Endodermal cell (in vitro differentiated cells): ENCODE results near the gene TOMM70. TPM values are rescaled to one million over a fixed set of nuclear protein-coding genes. Genes with fewer than 3 reads are reported as not detected.
"Not testable (repeated sequence)": the region's sequence is repeated elsewhere in the genome, so short reads cannot be mapped to it uniquely, and the experiment has no call there.

ENCODE experiments used
- DNase-seq: peaks from one replicate; pipeline ENCODE4 v3.0.0-alpha.2; 2017
- H3K27ac ChIP-seq: 2 replicates; pipeline ENCODE4 v1.5.1; 2013; ENCODE audit warnings: mild to moderate bottlenecking, low read depth, low read length, moderate library complexity
- H3K27me3 ChIP-seq: 2 replicates; pipeline ENCODE4 v1.6.1; 2013; ENCODE audit warnings: mild to moderate bottlenecking, low read length, moderate library complexity; ENCODE audit not compliant: insufficient read depth, control insufficient read depth, poor library complexity, severe bottlenecking
- H3K36me3 ChIP-seq: 2 replicates; pipeline ENCODE4 v1.7.0; 2013; ENCODE audit warnings: mild to moderate bottlenecking, low read length, moderate library complexity; ENCODE audit not compliant: control insufficient read depth, insufficient read depth
- H3K4me1 ChIP-seq: one replicate; pipeline ENCODE4 v1.7.0; 2013; ENCODE audit warnings: low read length; ENCODE audit not compliant: control insufficient read depth, insufficient read depth
- H3K4me3 ChIP-seq: 2 replicates; pipeline ENCODE4 v1.5.1; 2013; ENCODE audit warnings: mild to moderate bottlenecking, low read length, moderate library complexity
- H3K9ac ChIP-seq: 2 replicates; pipeline ENCODE4 v1.6.1; 2013; ENCODE audit warnings: mild to moderate bottlenecking, low read length, moderate library complexity; ENCODE audit not compliant: poor library complexity, severe bottlenecking; ENCODE audit errors: extremely low read depth
- H3K9me3 ChIP-seq: 2 replicates; pipeline ENCODE4 v1.6.1; 2013; ENCODE audit warnings: mild to moderate bottlenecking, low read length, moderate library complexity; ENCODE audit not compliant: control insufficient read depth
- H3K27ac Mint-ChIP-seq: 2 replicates; pipeline ENCODE4 v1.8.0; 2020; ENCODE audit warnings: mixed read lengths
- H3K27me3 Mint-ChIP-seq: 2 replicates; pipeline ENCODE4 v1.8.0; 2021; ENCODE audit warnings: mild to moderate bottlenecking, mixed read lengths; ENCODE audit not compliant: insufficient read depth
- H3K36me3 Mint-ChIP-seq: 2 replicates; pipeline ENCODE4 v1.8.0; 2020; ENCODE audit warnings: low read depth, mixed read lengths
- H3K4me1 Mint-ChIP-seq: 2 replicates; pipeline ENCODE4 v1.8.0; 2020; ENCODE audit warnings: mixed read lengths
- H3K4me3 Mint-ChIP-seq: 2 replicates; pipeline ENCODE4 v1.8.0; 2020; ENCODE audit warnings: mild to moderate bottlenecking, moderate library complexity, mixed read lengths
- H3K9me3 Mint-ChIP-seq: 2 replicates; pipeline ENCODE4 v1.8.0; 2020; ENCODE audit warnings: mild to moderate bottlenecking, mixed read lengths
- WGBS, 2 experiments: methylation state at CpG; one replicate each; pipeline versions ENCODE4 v1.1.5 to v1.1.7; 2013; ENCODE audit warnings: missing lambda C conversion rate in 2 of 2, mixed read lengths in 1 of 2; ENCODE audit not compliant: insufficient coverage in 1 of 2, insufficient read length in 1 of 2; 5-methylcytosine and 5-hydroxymethylcytosine counted together
- long read RNA-seq, 4 experiments: library from polyadenylated mRNA in 2 of 4; library from RNA in 1 of 4; library from capped mRNA in 1 of 4; stranded (forward) in 3 of 4; unstranded in 1 of 4; transcript quantifications; one replicate each; pipeline ENCODE4 v2.0.0, GENCODE V29; 2020 to 2021; ENCODE audit warnings: inconsistent platforms in 1 of 4
- polyA plus RNA-seq, 2 experiments: library from polyadenylated mRNA; stranded (reverse); fragments of 50-300 nt; gene quantifications; one replicate each; pipeline ENCODE4 v1.2.3, GENCODE V29; 2013
- total RNA-seq, 2 donors: library from RNA; stranded (reverse); fragmentation: NEBNext Ultra II Directional in 1 of 2; extraction: Animal tissue kit (Norgen Biotek cat#: 25700) in 1 of 2; gene quantifications; 2 replicates in 1 of 2; 3 replicates in 1 of 2; pipeline ENCODE4 v1.2.1, GENCODE V29; 2021
- TF ChIP-seq, protein P1 (sequence below): fragments of 200-600 bp; sonication (generic); conservative IDR thresholded peaks from 2 replicates; pipeline ENCODE4 v1.5.0; 2021; ENCODE audit warnings: antibody characterized with exemption, mild to moderate bottlenecking

The TOMM70 gene
- total RNA-seq = 10 to 100 TPM; 36.0 to 43.6 TPM
- polyA plus RNA-seq (2013, experiment 1 of 2) = 42.6 TPM
- polyA plus RNA-seq (2013, experiment 2 of 2) = 42.1 TPM
- long read RNA-seq, experiment 1, full-length matches to known transcripts = 12 of 22 reads
- long read RNA-seq, experiment 1, partial matches to known transcripts = 3 of 22 reads
- long read RNA-seq, experiment 1, other reads (novel, unspliced or antisense) = 7 of 22 reads
- long read RNA-seq, experiment 2, full-length matches to known transcripts = 68 of 80 reads
- long read RNA-seq, experiment 2, partial matches to known transcripts = 11 of 80 reads
- long read RNA-seq, experiment 2, other reads (novel, unspliced or antisense) = 1 of 80 reads
- long read RNA-seq, experiment 3, full-length matches to known transcripts = 5 of 15 reads
- long read RNA-seq, experiment 3, partial matches to known transcripts = 10 of 15 reads
- long read RNA-seq, experiment 3, other reads (novel, unspliced or antisense) = 0 of 15 reads
- long read RNA-seq, experiment 4, full-length matches to known transcripts = 1 of 5 reads
- long read RNA-seq, experiment 4, partial matches to known transcripts = 3 of 5 reads
- long read RNA-seq, experiment 4, other reads (novel, unspliced or antisense) = 1 of 5 reads

DNA sequence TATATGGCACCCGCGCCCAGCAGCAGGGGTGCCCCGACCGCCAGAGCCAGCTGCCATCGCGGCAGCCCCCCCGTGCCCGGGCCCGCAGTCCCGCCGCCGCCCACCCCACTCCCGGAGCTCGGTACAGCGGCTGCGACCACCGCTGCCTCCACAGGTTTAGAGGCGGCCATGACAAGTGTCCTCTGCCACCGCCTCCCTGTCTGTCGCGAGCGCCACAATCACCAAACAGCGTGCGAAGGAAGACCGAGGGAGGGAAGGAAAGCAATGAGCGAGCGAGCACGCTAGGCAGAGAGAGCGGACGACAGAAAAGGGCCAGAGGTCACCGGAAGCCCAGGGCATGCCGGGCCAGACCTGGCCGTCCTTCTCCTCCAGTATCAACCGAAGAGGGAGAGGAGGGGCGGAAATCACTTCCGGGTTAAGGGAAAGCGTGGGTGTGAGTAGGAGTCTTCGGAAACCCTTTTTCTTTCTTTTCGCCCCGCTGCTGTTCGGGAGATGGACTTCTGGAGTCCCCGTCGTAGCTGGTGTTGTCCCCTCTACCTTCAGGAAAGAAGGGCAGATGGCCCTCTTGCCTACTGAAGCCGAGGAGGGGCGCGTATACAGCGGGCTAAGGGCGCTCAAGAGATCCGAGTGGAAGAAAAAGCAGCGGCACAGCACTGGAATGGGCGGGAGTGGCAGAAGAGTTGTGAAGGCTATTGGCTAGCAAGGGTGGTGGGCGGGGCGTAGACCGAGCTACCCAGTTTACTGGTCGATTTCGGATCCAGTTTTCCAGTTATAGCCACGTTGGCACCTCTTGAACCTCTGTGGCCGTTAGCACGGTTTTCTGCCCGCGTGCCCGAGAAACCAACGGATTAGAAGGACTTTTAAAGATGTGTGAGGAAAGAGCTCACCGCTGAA lies at the start of gene TOMM70, which contains the start of gene LNP1:
TSS of gene TOMM70 (minus strand) at position 310 of the 894 bp plus-strand sequence. CDS start at position 170, 140 bp downstream.
TSS of gene LNP1 (plus strand) at position 760 of the 894 bp plus-strand sequence. CDS start 28,191 bp downstream, outside the sequence.
- peaks cover 19% of the 10 kb centered on the region for H3K4me1 Mint-ChIP-seq
- TF ChIP-seq, protein P1, sequence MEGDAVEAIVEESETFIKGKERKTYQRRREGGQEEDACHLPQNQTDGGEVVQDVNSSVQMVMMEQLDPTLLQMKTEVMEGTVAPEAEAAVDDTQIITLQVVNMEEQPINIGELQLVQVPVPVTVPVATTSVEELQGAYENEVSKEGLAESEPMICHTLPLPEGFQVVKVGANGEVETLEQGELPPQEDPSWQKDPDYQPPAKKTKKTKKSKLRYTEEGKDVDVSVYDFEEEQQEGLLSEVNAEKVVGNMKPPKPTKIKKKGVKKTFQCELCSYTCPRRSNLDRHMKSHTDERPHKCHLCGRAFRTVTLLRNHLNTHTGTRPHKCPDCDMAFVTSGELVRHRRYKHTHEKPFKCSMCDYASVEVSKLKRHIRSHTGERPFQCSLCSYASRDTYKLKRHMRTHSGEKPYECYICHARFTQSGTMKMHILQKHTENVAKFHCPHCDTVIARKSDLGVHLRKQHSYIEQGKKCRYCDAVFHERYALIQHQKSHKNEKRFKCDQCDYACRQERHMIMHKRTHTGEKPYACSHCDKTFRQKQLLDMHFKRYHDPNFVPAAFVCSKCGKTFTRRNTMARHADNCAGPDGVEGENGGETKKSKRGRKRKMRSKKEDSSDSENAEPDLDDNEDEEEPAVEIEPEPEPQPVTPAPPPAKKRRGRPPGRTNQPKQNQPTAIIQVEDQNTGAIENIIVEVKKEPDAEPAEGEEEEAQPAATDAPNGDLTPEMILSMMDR = no peak

DNA sequence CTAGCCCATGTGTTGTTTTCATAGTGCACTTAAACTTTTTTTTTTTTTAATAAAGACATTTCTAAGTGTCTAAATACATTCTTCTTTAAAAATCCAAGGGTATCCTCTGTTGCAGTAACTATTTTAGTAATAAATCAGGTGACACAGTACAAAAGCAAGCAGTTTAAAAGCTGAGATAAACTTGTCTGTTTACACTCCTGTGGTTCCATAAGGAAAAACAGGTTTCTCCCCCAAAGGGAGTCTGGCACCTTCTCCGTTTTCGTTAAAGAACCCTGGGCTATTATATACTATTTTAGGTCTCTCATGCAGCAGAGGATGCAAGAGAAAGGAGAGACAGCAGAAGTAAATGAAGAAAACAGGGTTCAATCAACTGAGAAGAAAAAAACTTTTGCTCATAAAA lies 48.3 kb upstream of the TOMM70 start:
- TF ChIP-seq, protein P1 = no peak
- peaks cover 9% of the 10 kb centered on the region for H3K4me1 Mint-ChIP-seq
- H3K27me3 ChIP-seq = no peaks in the 10 kb centered on the region
- H3K27ac Mint-ChIP-seq = no peak overlapping the region
- peaks cover 5% of the 10 kb centered on the region for H3K4me1 ChIP-seq
- no peak overlapping the region for H3K4me3 Mint-ChIP-seq
- peaks cover 64% of the 10 kb centered on the region for H3K9me3 Mint-ChIP-seq
- peaks cover 70% of the 10 kb centered on the region for H3K9me3 ChIP-seq
- peaks cover 12% of the 10 kb centered on the region for H3K36me3 ChIP-seq
- no peak for DNase-seq
- H3K36me3 Mint-ChIP-seq = peaks cover 30% of the 10 kb centered on the region
- H3K9ac ChIP-seq = no peak overlapping the region
- no peak overlapping the region for H3K27ac ChIP-seq
- H3K4me3 ChIP-seq = peak overlapping the region; percentile 61
- WGBS, 2 experiments = 68 to 76% methylated on average over 2 of the region's 2 CpGs
- no peaks in the 10 kb centered on the region for H3K27me3 Mint-ChIP-seq

More for the DNA sequence above, at the start of gene TOMM70, which contains the start of gene LNP1:
- Histone ChIP-seq H3K9ac (peak within 1 kb of the TSS; percentile 87), H3K27ac (peak within 1 kb of the TSS; percentile 91), H3K4me1 (no peaks in the 10 kb centered on the region), H3K27me3 (no peaks in the 10 kb centered on the region), H3K4me3 (peak within 1 kb of the TSS; percentile 96), H3K9me3 (no peaks in the 10 kb centered on the region), H3K36me3 (no peaks in the 10 kb centered on the region)
- DNase-seq = peak; percentile 98
- H3K36me3 Mint-ChIP-seq = peaks cover 12% of the 10 kb centered on the region
- H3K27me3 Mint-ChIP-seq = no peaks in the 10 kb centered on the region
- H3K4me3 Mint-ChIP-seq = peak within 1 kb of the TSS; percentile 76
- H3K9me3 Mint-ChIP-seq = no peaks in the 10 kb centered on the region
- 0% methylated on average over 21 to 64 of the region's 64 CpGs for WGBS, 2 experiments
- peak within 1 kb of the TSS; percentile 97 for H3K27ac Mint-ChIP-seq

DNA sequence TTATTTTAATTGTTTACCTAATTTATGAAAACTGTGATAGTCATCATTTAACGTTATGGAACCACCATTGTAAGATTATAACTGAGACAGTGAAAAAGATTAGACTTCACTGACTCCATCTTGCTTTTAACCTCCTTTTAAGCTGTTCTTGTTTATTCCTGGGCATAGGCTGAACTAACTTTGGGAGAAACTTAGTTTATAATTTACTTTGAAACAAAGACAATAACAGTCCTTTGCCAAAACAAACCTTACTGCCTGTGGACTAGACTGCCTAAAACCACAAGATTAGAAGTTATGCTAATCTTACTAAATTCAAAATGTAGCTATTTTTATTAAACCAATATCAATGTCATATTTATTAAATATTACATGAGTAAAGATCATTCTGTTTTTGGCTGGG lies 47.2 kb upstream of the TOMM70 start:
- Mint-ChIP-seq H3K9me3 (peaks cover 75% of the 10 kb centered on the region), H3K36me3 (peaks cover 31% of the 10 kb centered on the region), H3K27me3 (no peaks in the 10 kb centered on the region), H3K27ac (no peak overlapping the region), H3K4me3 (no peak overlapping the region), H3K4me1 (peaks cover 9% of the 10 kb centered on the region)
- Histone ChIP-seq H3K4me1 (peaks cover 5% of the 10 kb centered on the region), H3K27ac (no peak overlapping the region), H3K9me3 (peaks cover 81% of the 10 kb centered on the region), H3K4me3 (peak overlapping the region; percentile 58), H3K9ac (no peak overlapping the region), H3K27me3 (no peaks in the 10 kb centered on the region), H3K36me3 (peaks cover 12% of the 10 kb centered on the region)
- TF ChIP-seq, protein P1 = no peak
- no peak for DNase-seq
- WGBS, 2 experiments = 100% methylated on average over 1 of the region's 1 CpG

DNA sequence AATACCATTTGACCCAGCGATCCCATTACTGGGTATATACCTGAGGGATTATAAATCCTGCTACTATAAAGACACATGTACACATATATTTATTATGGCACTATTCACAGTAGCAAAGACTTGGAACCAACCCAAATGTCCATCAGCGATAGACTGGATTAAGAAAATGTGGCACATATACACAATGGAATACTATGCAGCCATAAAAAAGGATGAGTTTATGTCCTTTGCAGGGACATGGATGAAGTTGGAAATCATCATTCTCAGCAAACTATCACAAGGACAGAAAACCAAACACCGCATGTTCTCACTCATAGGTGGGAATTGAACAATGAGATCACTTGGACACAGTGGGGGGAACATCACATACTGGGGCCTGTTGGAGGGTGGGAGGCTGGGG lies 46.2 kb upstream of the TOMM70 start:
- peaks cover 32% of the 10 kb centered on the region for H3K36me3 Mint-ChIP-seq
- Histone ChIP-seq H3K4me3 (peak overlapping the region; percentile 61), H3K9me3 (peaks cover 84% of the 10 kb centered on the region), H3K36me3 (peaks cover 12% of the 10 kb centered on the region)
- not testable (repeated sequence) for H3K27ac Mint-ChIP-seq, H3K27ac ChIP-seq, DNase-seq, H3K4me3 Mint-ChIP-seq, H3K4me1 ChIP-seq, H3K27me3 ChIP-seq, H3K27me3 Mint-ChIP-seq, H3K4me1 Mint-ChIP-seq, H3K9ac ChIP-seq
- peaks cover 82% of the 10 kb centered on the region for H3K9me3 Mint-ChIP-seq
- WGBS, 2 experiments = 80 to 90% methylated on average over 1 to 3 of the region's 3 CpGs
